ENCODE measurements around the gene STIM1. TPM values are rescaled to one million over a fixed set of nuclear protein-coding genes. Genes with fewer than 3 reads are reported as not detected.
"Not testable (repeated sequence)": the region's sequence is repeated elsewhere in the genome, so short reads cannot be mapped to it uniquely, and the experiment has no call there.

Gene STIM1
- total RNA-seq, 2 experiments from 2014 or later = 55.9 to 61.1 TPM

DNA sequence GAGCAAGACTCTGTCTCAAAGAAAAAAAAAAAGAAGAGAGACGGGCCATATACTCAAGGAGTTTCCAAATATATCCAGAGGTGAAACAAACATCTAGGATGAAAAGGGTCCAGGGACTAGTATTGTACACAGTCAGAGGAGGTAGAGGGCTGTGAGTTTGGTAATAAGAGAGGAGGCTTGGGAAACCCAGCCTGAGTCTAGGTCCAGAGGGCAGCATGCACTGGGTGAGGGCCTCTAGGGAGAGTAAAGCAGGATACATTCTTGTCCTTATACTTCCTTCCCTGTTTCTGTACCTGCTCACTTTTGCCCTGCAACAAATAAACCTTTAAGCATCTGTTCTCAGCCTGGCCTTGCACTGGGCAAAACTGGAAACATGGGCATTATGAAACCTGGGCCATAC, 31.5 kb downstream of the STIM1 start:
- Mint-ChIP-seq H3K4me3 (no peak overlapping the region), H3K4me1 (ENCODE audit: low read depth) (peaks cover 48% of the 10 kb centered on the region), H3K9me3 (no peaks in the 10 kb centered on the region), H3K27me3 (no peaks in the 10 kb centered on the region), H3K36me3 (no peaks in the 10 kb centered on the region), H3K27ac (no peak overlapping the region)
- intact Hi-C loops (cut with micrococcal nuclease) = no loop called here
- POLR2A ChIA-PET = no interaction called here
- CTCF ChIA-PET = no interaction called here
- DNase-seq = no peak

GRCh38 chr11:3888876-3889275, 33.4 kb downstream of the STIM1 start:
- Mint-ChIP-seq H3K9me3 (no peaks in the 10 kb centered on the region), H3K36me3 (peaks cover 6% of the 10 kb centered on the region), H3K4me1 (ENCODE audit: low read depth) (peaks cover 51% of the 10 kb centered on the region), H3K27ac (no peak overlapping the region), H3K27me3 (no peaks in the 10 kb centered on the region), H3K4me3 (no peak overlapping the region)
- DNase-seq = no peak
- POLR2A ChIA-PET = interaction anchor here (0.6 kb wide), 1 partner anchor 98 kb away, joined by 3 read pairs; no protein-coding TSS in a partner anchor
- intact Hi-C loops (cut with micrococcal nuclease) = no loop called here
- CTCF ChIA-PET = interaction anchor here (0.9 to 2.0 kb wide), 2 partner anchors 12 to 34 kb away, joined by 3 to 5 read pairs; partner anchors contain the start of gene STIM1

- Mint-ChIP-seq H3K4me1 (ENCODE audit: low read depth) (peaks cover 53% of the 10 kb centered on the region), H3K9me3 (no peaks in the 10 kb centered on the region), H3K36me3 (peaks cover 6% of the 10 kb centered on the region), H3K27ac (no peak overlapping the region), H3K4me3 (no peak overlapping the region), H3K27me3 (no peaks in the 10 kb centered on the region)
- POLR2A ChIA-PET = no interaction called here
- no peak for DNase-seq
- intact Hi-C loops (cut with micrococcal nuclease) = no loop called here
- CTCF ChIA-PET = interaction anchor here (0.7 kb wide), 3 partner anchors 11 to 184 kb away, joined by 3 read pairs; no protein-coding TSS in a partner anchor
Measured at GRCh38 chr11:3890014-3890413, 34.5 kb downstream of the STIM1 start.

DNA sequence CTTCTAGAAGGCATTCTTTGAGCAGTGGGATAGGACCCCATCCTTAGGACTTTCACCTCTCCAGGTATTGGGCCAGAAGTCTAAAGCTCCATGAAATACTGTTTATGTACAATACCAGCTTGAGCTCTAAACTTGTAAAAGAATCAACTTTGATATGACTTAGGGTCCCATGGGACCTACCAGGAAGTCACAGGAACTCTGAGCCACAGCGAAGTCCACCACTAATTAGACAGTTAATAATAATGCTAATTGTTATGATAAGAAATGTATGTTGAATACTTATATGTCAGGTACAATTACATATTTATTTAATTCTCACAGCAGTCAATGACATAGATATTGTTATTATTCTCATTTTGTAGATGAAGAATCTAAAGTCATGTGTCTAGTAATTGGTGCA, 35.3 kb downstream of the STIM1 start:
- POLR2A ChIA-PET = no interaction called here
- Mint-ChIP-seq H3K4me1 (ENCODE audit: low read depth) (peaks cover 53% of the 10 kb centered on the region), H3K27me3 (no peaks in the 10 kb centered on the region), H3K27ac (no peak overlapping the region), H3K9me3 (no peaks in the 10 kb centered on the region), H3K36me3 (peaks cover 6% of the 10 kb centered on the region), H3K4me3 (no peak overlapping the region)
- DNase-seq = no peak
- intact Hi-C loops (cut with micrococcal nuclease) = no loop called here
- CTCF ChIA-PET = interaction anchor here (0.7 kb wide), 2 partner anchors 10 to 41 kb away, joined by 3 read pairs; no protein-coding TSS in a partner anchor

DNA sequence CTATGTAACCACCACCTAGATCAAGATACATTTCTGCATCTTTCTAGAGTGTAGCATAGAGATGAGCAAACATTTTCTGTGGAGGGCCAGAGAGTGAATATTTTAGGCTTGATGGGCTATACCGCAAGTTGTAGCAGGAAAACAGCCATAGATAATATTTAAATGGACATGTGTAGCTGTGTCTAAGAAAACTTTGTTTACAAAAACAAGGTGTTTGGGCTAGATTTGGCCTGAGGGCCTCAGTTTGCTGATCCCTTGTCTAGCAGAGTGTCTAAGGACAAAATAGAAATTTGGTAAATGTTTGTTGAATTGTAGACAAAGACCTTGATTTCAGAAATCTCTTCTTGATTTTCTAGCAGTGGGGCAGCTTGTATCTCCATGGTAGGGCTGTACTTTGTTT, 36.3 kb downstream of the STIM1 start:
- H3K27me3 Mint-ChIP-seq = no peaks in the 10 kb centered on the region
- CTCF ChIA-PET = no interaction called here
- peaks cover 49% of the 10 kb centered on the region for H3K4me1 Mint-ChIP-seq (ENCODE audit: low read depth)
- H3K4me3 Mint-ChIP-seq = no peak overlapping the region
- H3K9me3 Mint-ChIP-seq = no peaks in the 10 kb centered on the region
- intact Hi-C loops (cut with micrococcal nuclease) = no loop called here
- POLR2A ChIA-PET = no interaction called here
- no peak overlapping the region for H3K27ac Mint-ChIP-seq
- DNase-seq = no peak
- H3K36me3 Mint-ChIP-seq = peaks cover 6% of the 10 kb centered on the region

GRCh38 chr11:3892156-3892555, 36.7 kb downstream of the STIM1 start:
- Mint-ChIP-seq H3K4me3 (no peak overlapping the region), H3K9me3 (no peaks in the 10 kb centered on the region), H3K4me1 (ENCODE audit: low read depth) (peaks cover 49% of the 10 kb centered on the region), H3K27me3 (no peaks in the 10 kb centered on the region), H3K27ac (no peak overlapping the region), H3K36me3 (peaks cover 6% of the 10 kb centered on the region)
- CTCF ChIA-PET = no interaction called here
- no peak for DNase-seq
- POLR2A ChIA-PET = no interaction called here
- intact Hi-C loops (cut with micrococcal nuclease) = no loop called here

DNA sequence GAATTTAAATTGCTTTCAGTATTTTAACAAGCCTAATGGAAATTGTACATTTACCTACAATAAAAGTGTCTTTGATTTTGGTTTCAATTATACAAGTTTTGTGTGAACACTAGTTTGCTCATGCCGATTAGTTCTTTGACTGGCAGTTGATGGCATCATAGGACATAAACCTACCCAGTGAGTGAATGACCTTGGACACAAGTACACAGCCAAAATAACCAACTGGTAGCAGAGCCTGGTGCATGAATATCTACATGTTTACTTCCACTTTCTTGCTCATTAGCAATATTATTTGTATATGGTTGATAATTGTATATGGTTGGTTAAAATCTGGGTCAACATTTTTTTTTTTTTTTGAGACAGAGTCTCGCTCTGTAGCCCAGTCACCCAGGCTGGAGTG, 37.8 kb downstream of the STIM1 start:
- intact Hi-C loops (cut with micrococcal nuclease) = no loop called here
- Mint-ChIP-seq H3K4me1 (ENCODE audit: low read depth) (peaks cover 42% of the 10 kb centered on the region), H3K27me3 (no peaks in the 10 kb centered on the region), H3K27ac (no peak overlapping the region), H3K4me3 (no peak overlapping the region), H3K9me3 (no peaks in the 10 kb centered on the region), H3K36me3 (peaks cover 7% of the 10 kb centered on the region)
- CTCF ChIA-PET = no interaction called here
- no peak for DNase-seq
- POLR2A ChIA-PET = no interaction called here

DNA sequence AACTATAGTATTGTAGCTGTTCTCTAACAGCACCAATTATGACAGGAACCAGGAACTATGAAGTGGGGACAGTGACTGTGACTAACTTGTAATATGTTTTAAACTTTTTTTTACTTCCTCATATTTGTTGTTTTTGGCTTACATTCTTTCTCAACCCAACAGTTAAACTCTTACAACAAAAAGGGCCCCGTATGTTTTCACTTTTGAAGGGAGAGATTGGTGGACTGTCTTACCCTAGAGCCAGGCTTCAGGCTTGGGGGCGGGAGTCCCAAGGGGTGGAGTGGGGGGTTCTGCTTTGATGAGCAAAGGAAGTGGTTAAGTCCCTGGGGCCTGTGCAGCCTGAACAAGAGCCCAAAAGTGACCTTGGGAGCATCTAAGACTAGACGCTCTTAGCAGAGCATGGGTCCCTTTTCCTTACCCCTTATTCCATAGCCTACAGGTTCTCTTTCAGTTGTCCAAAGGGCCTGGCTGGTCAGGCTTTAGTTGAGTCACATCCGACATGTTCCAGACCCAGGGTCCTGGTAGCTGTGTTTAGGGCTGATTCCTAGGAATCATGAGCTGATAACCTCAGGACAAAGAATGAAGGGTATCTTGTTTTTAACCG, 38.8 kb downstream of the STIM1 start:
- ChIA-PET POLR2A (no interaction called here), CTCF (no interaction called here)
- peak overlapping the region; percentile 40 for H3K27ac Mint-ChIP-seq
- no peaks in the 10 kb centered on the region for H3K27me3 Mint-ChIP-seq
- intact Hi-C loops (cut with micrococcal nuclease) = no loop called here
- peaks cover 39% of the 10 kb centered on the region for H3K4me1 Mint-ChIP-seq (ENCODE audit: low read depth)
- no peaks in the 10 kb centered on the region for H3K9me3 Mint-ChIP-seq
- peaks cover 7% of the 10 kb centered on the region for H3K36me3 Mint-ChIP-seq
- H3K4me3 Mint-ChIP-seq = no peak overlapping the region
- DNase-seq = peak; percentile 35

GRCh38 chr11:3896644-3897043, 41.2 kb downstream of the STIM1 start:
- Mint-ChIP-seq H3K27me3 (no peaks in the 10 kb centered on the region), H3K36me3 (peaks cover 7% of the 10 kb centered on the region), H3K4me1 (ENCODE audit: low read depth) (peaks cover 40% of the 10 kb centered on the region), H3K9me3 (no peaks in the 10 kb centered on the region), H3K4me3 (no peak overlapping the region), H3K27ac (no peak overlapping the region)
- ChIA-PET POLR2A (no interaction called here), CTCF (interaction anchor here (0.6 to 2.2 kb wide), 2 partner anchors 23 to 42 kb away, joined by 3 to 10 read pairs; partner anchors contain the start of gene STIM1)
- DNase-seq = no peak
- intact Hi-C loops (cut with micrococcal nuclease) = no loop called here

DNA sequence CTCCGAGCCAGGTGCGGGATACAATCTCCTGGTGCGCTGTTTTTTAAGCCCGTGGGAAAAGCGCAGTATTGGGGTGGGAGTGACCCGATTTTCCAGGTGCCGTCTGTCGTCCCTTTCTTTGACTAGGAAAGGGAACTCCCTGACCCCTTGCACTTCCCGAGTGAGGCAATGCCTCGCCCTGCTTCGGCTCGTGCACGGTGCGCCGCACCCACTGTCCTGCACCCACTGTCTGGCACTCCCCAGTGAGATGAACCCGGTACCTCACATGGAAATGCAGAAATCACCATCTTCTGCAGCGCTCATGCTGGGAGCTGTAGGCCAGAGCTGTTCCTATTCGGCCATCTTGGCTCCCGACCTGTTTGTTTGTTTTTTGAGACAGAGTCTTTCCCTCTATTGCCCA, 44.8 kb downstream of the STIM1 start:
- H3K27ac Mint-ChIP-seq; H3K27me3 Mint-ChIP-seq; POLR2A ChIA-PET; intact Hi-C loops (cut with micrococcal nuclease); H3K9me3 Mint-ChIP-seq; H3K4me3 Mint-ChIP-seq; DNase-seq; H3K36me3 Mint-ChIP-seq; CTCF ChIA-PET: not testable (repeated sequence)
- H3K4me1 Mint-ChIP-seq (ENCODE audit: low read depth) = peaks cover 46% of the 10 kb centered on the region

- ChIA-PET POLR2A (interaction anchor here (0.6 kb wide), 1 partner anchor 35 kb away, joined by 4 read pairs; no protein-coding TSS in a partner anchor), CTCF (interaction anchor here (0.8 to 2.6 kb wide), 6 partner anchors 11 to 172 kb away, joined by 3 to 15 read pairs (median 4); partner anchors contain the start of gene STIM1)
- Mint-ChIP-seq H3K27ac (no peak overlapping the region), H3K27me3 (no peaks in the 10 kb centered on the region), H3K36me3 (peaks cover 1% of the 10 kb centered on the region), H3K4me3 (no peak overlapping the region), H3K9me3 (no peaks in the 10 kb centered on the region), H3K4me1 (ENCODE audit: low read depth) (peaks cover 56% of the 10 kb centered on the region)
- intact Hi-C loops (cut with micrococcal nuclease) = no loop called here
- no peak for DNase-seq
Measured at GRCh38 chr11:3901249-3902025, 46.0 kb downstream of the STIM1 start.

DNA sequence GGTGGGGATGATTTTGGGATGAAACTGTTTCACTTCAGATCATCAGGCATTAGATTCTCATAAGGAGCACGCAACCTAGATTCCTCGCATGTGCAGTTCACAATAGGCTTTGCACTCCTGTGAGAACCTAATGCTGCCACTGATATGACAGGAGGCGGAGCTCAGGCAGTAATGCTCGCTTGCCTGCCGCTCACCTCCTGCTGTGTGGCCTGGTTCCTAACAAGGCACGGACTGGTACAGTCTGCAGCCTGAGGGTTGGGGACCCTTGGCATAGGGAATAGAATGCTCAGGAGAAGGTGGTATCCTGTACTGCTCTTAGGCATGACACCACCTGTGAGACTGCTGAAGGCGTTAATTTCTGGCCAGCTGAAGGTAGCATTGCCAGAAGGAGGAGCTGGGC, 47.0 kb downstream of the STIM1 start:
- Mint-ChIP-seq H3K36me3 (peaks cover under 1% of the 10 kb centered on the region), H3K4me1 (ENCODE audit: low read depth) (peaks cover 66% of the 10 kb centered on the region), H3K27ac (peak overlapping the region; percentile 34), H3K4me3 (no peak overlapping the region), H3K9me3 (no peaks in the 10 kb centered on the region), H3K27me3 (no peaks in the 10 kb centered on the region)
- DNase-seq = no peak
- ChIA-PET POLR2A (no interaction called here), CTCF (interaction anchor here (1.4 to 4.0 kb wide), 5 partner anchors 48 to 171 kb away, joined by 3 to 17 read pairs (median 10); partner anchors contain the start of gene STIM1)
- intact Hi-C loops (cut with micrococcal nuclease) = no loop called here

All from activated CD4-positive, alpha-beta memory T cell treated with anti-CD3 and anti-CD28 coated beads for 36 hours (primary cell).